Heart right ventricle (tissue), 16 donors: ENCODE measurements around the gene MAST3. TPM values are rescaled to one million over a fixed set of nuclear protein-coding genes. Genes with fewer than 3 reads are reported as not detected.

Experiments
- ATAC-seq, 8 donors: fragments of 200-7000 bp; cut with Tn5 transposase; one replicate each; pipeline ENCODE4 v1.9.1; 2020; ENCODE audit warnings: mild to moderate bottlenecking in 8 of 8, moderate library complexity in 8 of 8, moderate number of reproducible peaks in 1 of 8
- DNase-seq, 2 donors: peaks; one replicate each; pipeline ENCODE4 v3.0.0-alpha.2; 2020
- H3K27ac ChIP-seq, 10 donors: fragments of 200-600 bp; sonication (generic) in 2 of 10; one replicate each; pipeline versions ENCODE4 v1.5.0 to v1.8.0; 2020 to 2022; ENCODE audit warnings: mild to moderate bottlenecking in 3 of 10
- H3K27me3 ChIP-seq, 7 donors: fragments of 200-600 bp; one replicate each; pipeline ENCODE4 v1.8.0; 2021 to 2022; ENCODE audit warnings: mild to moderate bottlenecking in 2 of 7
- H3K36me3 ChIP-seq, 9 donors: fragments of 200-600 bp; sonication (generic) in 1 of 9; one replicate each; pipeline versions ENCODE4 v1.5.0 to v1.8.0; 2020 to 2022; ENCODE audit warnings: mild to moderate bottlenecking in 2 of 9
- H3K4me1 ChIP-seq, 9 donors: fragments of 200-600 bp; sonication (generic) in 1 of 9; one replicate each; pipeline versions ENCODE4 v1.5.0 to v1.8.0; 2020 to 2022; ENCODE audit warnings: mild to moderate bottlenecking in 4 of 9
- H3K4me3 ChIP-seq, 10 donors: fragments of 200-600 bp; sonication (generic) in 2 of 10; one replicate each; pipeline versions ENCODE4 v1.5.0 to v1.8.0; 2020 to 2022; ENCODE audit warnings: mild to moderate bottlenecking in 7 of 10, moderate library complexity in 2 of 10
- H3K9me3 ChIP-seq, 11 donors: fragments of 200-600 bp in 10 of 11; sonication (generic) in 2 of 11; one replicate each; pipeline versions ENCODE4 v1.5.0 to v1.8.0; 2013 to 2022; ENCODE audit warnings: mild to moderate bottlenecking in 2 of 11, control low read depth in 1 of 11, moderate library complexity in 1 of 11
- WGBS, 2 donors: extraction: QIAGEN DNeasy Blood & Tissue Kit; methylation state at CpG; one replicate each; pipeline ENCODE4 v1.1.7; 2013; ENCODE audit warnings: inconsistent platforms in 1 of 2; 5-methylcytosine and 5-hydroxymethylcytosine counted together
- intact Hi-C, 10 donors: fragments of 100-400 bp; cut with DNase I; formaldehyde crosslinking; loops; one replicate each; pipeline versions ENCODE4 v1.11.1 to v1.14.2; 2022
- polyA plus RNA-seq, 2 donors: library from polyadenylated mRNA; stranded (reverse); fragments of 200-250 nt; gene quantifications; one replicate each; pipeline ENCODE4 v1.2.3, GENCODE V29; 2013
- total RNA-seq, 10 donors: library from RNA; stranded (reverse); fragmentation: NEBNext Ultra II Directional in 3 of 10; extraction: Animal tissue kit (Norgen Biotek cat#: 25700) in 3 of 10; gene quantifications; one replicate each; pipeline versions ENCODE4 v1.2.1 to v1.2.4, GENCODE V29; 2021 to 2023
- TF ChIP-seq, protein P1 (sequence below), 9 donors: fragments of 200-600 bp; sonication (generic) in 2 of 9; IDR thresholded peaks; one replicate each; pipeline versions ENCODE4 v1.5.0 to v1.8.0; 2021 to 2022; ENCODE audit warnings: antibody characterized with exemption in 9 of 9, mild to moderate bottlenecking in 5 of 9, moderate library complexity in 1 of 9
- donor health status: Arrhythmogenic right ventricular cardiomyopathy.
- donor health status: ischemic (EF 13 %, LVEDD 7.1; RV severe dilation, severe dysfunction).
- donor health status: healthy with polysubstance abuse.
- donor health status: DM: no; HTN: yes; CAD: no.
- donor health status: DM: no; HTN: no; CAD: no.
- donor health status: ischemic (EF 25% LVEDD 6.9; RV normal size, moderate dysfunction).
- donor health status: ischemic (EF 25% LVEDD 5.7; RV mildly dilated, moderate dysfunction).
- donor health status: healthy.
- donor health status: DM: yes; HTN: yes; CAD: no.
- donor health status: Ischemic cardiomyopathy.
- donor health status: ischemic (EF 35%, LVEDD 5.7; RV mildly dilated, moderate dysfunction).
- donor health status: nonischemic (EF 11% LVEDD 7.7; RV severe dilation, severe dysfunction).
- donor health status: DM: yes; HTN: yes; CAD: no.
- donor health status: PGD.
- donor health status: ischemic (EF 29% LVEDD 5.4; RV normal size, mild dysfunction).
- donor health status: nonischemic (EF 23%, LVEDD 6.1; RV moderate dilation, normal function).

MAST3 gene
- total and polyA plus RNA-seq, 12 donors = 1.5 to 6.4 (median 4.1) TPM

DNA sequence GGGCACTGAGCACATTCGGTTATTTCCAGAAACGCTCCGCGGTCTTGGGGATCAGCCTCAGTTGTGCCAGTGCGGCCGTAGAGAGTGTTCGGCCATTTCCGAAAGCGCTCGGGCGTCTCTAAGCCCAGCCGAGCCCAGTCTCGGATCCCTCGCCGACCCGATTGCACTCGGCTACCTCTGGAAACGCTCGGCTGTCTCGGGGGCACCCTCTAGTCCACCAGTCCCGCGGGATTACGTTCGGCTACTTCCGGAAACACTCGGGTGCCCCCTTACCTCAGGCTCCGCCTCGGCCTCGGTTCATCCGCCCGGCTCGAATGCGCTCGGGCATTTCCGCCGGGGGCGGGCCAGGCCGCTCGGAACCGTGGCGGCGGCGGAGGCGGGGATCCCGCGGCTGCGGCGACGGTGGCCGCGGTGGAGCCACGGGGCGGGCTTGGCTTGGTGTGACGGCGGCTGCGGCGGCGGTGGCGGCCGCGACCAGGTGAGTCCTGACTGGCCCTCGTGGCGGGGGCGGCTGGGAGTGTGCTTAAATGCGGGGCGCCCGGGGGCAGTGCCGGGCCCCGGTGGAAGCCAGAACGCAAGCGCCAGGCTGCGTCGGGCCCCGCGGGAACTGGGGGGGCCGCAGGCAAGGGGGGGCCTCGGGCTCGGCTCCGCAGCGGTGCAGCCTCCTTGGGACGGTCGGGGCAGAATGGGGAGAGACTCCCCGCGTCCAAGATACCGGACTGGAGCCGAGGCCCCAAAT, 55.4 kb downstream of the MAST3 start, which contains the start of gene PIK3R2:
Gene PIK3R2, plus strand, starts transcription at position 347 of the 739 bp plus-strand sequence. CDS start 2,717 bp downstream, outside the sequence.
- H3K27me3 ChIP-seq = no peaks in the 10 kb centered on the region
- TF ChIP-seq, protein P1, sequence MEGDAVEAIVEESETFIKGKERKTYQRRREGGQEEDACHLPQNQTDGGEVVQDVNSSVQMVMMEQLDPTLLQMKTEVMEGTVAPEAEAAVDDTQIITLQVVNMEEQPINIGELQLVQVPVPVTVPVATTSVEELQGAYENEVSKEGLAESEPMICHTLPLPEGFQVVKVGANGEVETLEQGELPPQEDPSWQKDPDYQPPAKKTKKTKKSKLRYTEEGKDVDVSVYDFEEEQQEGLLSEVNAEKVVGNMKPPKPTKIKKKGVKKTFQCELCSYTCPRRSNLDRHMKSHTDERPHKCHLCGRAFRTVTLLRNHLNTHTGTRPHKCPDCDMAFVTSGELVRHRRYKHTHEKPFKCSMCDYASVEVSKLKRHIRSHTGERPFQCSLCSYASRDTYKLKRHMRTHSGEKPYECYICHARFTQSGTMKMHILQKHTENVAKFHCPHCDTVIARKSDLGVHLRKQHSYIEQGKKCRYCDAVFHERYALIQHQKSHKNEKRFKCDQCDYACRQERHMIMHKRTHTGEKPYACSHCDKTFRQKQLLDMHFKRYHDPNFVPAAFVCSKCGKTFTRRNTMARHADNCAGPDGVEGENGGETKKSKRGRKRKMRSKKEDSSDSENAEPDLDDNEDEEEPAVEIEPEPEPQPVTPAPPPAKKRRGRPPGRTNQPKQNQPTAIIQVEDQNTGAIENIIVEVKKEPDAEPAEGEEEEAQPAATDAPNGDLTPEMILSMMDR (IDR thresholded peaks at IDR 0.05) = no peak
- peak; percentile 100 for DNase-seq
- peaks cover 0 to 26% (median 0%) of the 10 kb centered on the region in 9 donors for H3K36me3 ChIP-seq
- H3K4me3 ChIP-seq = peak within 1 kb of the TSS; percentile 79 to 96 (median 89)
- intact Hi-C loops = loop anchor here in 4 of 10 donors (1.0 to 5.0 kb wide), 3 partner anchors 36 to 72 kb away; no protein-coding TSS in a partner anchor
- no peaks in the 10 kb centered on the region for H3K9me3 ChIP-seq
- WGBS, 2 donors = 0% methylated on average over 73 to 86 of the region's 86 CpGs
- ATAC-seq = peak; percentile 89 to 95 (median 90)
- H3K4me1 ChIP-seq = peaks cover 10 to 50% (median 40%) of the 10 kb centered on the region in 9 donors
- H3K27ac ChIP-seq = peak within 1 kb of the TSS; percentile 63 to 97 (median 94)

DNA sequence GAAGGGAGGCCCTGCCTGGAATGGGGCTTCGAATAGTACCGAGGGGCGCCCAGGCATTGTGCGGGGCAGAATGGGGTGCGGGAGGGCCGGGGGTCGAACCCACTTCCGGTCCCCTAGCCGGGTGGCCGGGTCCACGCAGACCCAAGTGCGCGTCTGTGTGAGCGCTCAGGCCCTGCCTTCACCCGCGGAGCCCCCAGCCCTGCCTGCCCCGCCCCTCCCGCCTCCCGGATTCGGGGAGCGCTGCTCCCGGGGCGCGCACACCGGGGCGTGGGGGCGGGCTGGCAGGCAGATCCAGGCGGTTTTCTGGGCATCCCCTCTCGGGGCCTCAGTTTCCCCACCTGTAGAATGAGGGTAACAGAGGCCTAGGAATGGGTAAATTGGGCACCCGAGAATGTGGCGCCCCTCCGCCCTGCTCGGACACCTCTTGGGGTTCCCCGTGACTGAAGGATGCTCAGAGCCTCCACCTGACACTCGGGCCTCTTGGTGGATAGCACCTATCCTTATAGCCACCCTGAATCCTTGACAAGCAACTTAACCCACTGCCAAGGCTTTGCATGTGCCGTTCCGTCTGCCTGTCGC, 56.1 kb downstream of the MAST3 start:
- H3K9me3 ChIP-seq = no peaks in the 10 kb centered on the region
- ATAC-seq (peak in 2 of 8 donors; percentile 1 to 3), DNase-seq (no peak)
- H3K27me3 ChIP-seq = no peaks in the 10 kb centered on the region
- peaks cover 0 to 20% (median 0%) of the 10 kb centered on the region in 9 donors for H3K36me3 ChIP-seq
- intact Hi-C loops = loop anchor here in 3 of 10 donors (2.0 to 5.0 kb wide), 2 partner anchors 36 to 71 kb away; no protein-coding TSS in a partner anchor
- 2 to 3% methylated on average over 37 to 38 of the region's 38 CpGs for whole genome bisulfite sequencing, 2 donors
- peak overlapping the region; percentile 79 to 96 (median 89) for H3K4me3 ChIP-seq
- peak overlapping the region; percentile 47 to 97 (median 94) for H3K27ac ChIP-seq
- TF ChIP-seq, protein P1 (IDR thresholded peaks at IDR 0.05) = no peak
- H3K4me1 ChIP-seq = peaks cover 10 to 50% (median 40%) of the 10 kb centered on the region in 9 donors

DNA sequence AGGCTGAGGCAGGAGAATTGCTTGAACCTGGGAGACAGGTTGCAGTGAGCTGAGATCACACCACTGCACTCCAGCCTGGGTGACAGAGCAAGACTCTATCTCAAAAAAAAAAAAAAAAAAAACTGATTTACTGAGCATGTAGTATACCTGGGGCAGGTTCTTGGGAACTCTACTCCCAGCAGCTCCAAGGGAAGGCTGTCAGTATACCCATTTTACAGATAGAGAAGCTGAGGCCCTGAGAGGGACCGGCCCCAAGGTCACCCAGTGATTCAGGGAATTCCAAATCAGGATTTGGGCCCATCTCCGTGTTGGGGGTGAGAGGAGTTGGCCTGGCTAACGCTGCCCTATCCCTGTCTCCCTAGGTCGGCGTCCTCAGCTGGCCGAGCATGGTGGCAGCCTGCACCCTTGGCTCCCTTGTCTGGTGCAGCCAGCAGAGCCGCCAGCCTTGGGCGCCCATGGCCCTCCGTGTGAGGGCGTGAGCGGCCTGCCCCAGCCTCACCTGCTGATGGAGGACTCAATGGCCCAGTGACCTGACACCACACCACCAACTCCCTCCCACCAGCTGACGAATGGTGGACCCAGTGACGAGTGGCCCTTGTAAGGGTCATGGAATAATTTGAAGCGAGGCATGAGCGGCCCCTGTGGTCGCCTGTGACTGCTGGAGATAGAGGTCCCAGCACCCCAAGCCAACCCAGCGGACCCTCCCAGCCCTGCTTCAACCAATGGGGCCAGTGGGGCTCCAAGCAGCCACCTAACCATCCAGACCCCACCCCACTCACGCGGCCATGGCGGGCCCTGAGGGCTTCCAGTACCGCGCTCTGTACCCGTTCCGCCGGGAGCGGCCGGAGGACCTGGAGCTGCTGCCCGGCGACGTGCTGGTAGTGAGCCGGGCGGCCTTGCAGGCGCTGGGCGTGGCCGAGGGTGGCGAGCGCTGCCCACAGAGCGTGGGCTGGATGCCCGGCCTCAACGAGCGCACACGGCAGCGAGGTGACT, 57.8 kb downstream of the MAST3 start:
- 94 to 95% methylated on average over 43 of the region's 43 CpGs for WGBS, 2 donors
- Histone ChIP-seq H3K4me3 (no peak overlapping the region), H3K36me3 (peaks cover 0 to 13% (median 0%) of the 10 kb centered on the region in 9 donors), H3K9me3 (no peaks in the 10 kb centered on the region), H3K27me3 (no peaks in the 10 kb centered on the region), H3K27ac (peak overlapping the region in 4 of 10 donors; percentile 76 to 90 (median 86)), H3K4me1 (peaks cover 13 to 57% (median 43%) of the 10 kb centered on the region in 9 donors)
- TF ChIP-seq, protein P1 (IDR thresholded peaks at IDR 0.05) = no peak
- ATAC-seq = no peak
- intact Hi-C loops = loop anchor here in 2 of 10 donors (5.0 kb wide), 2 partner anchors 33 to 38 kb away; no protein-coding TSS in a partner anchor
- no peak for DNase-seq
